SK-N-SH treated with all-trans-retinoic acid at 6 μM for 48 hours (cell line): ENCODE measurements around the gene MED16.

Source experiments
- ATAC-seq: fragments of 200-7000 bp; cut with Tn5 transposase; 3 replicates; pipeline ENCODE4 v1.9.1; 2020; ENCODE audit warnings: mild to moderate bottlenecking, moderate library complexity
- ARNTL ChIP-seq: fragments of 450-650 bp; formaldehyde crosslinking; IDR thresholded peaks from 2 replicates; pipeline ENCODE4 v1.5.0; 2020; ENCODE audit warnings: low read depth, mild to moderate bottlenecking, moderate library complexity, borderline replicate concordance
- BACH2 ChIP-seq: fragments of 250-450 bp; sonication (Bioruptor Pico); IDR thresholded peaks from 2 replicates; pipeline ENCODE4 v1.9.0; 2021; ENCODE audit warnings: mild to moderate bottlenecking, borderline replicate concordance
- CSDC2 ChIP-seq: fragments of 250-450 bp; sonication (Bioruptor Pico); IDR thresholded peaks from 2 replicates; pipeline ENCODE4 v1.5.0; 2020; ENCODE audit warnings: mild to moderate bottlenecking, moderate library complexity
- ESRRG ChIP-seq: fragments of 250-450 bp; sonication (Bioruptor Pico); IDR thresholded peaks from 2 replicates; pipeline ENCODE4 v1.6.1; 2021; ENCODE audit warnings: mild to moderate bottlenecking
- GLIS3 ChIP-seq: fragments of 250-450 bp; sonication (Bioruptor Pico); IDR thresholded peaks from 2 replicates; pipeline ENCODE4 v1.5.0; 2020; ENCODE audit warnings: mild to moderate bottlenecking, moderate library complexity
- ISL1 ChIP-seq: fragments of 250-450 bp; sonication (Bioruptor Pico); IDR thresholded peaks from 2 replicates; pipeline ENCODE4 v2.1.2; 2022; ENCODE audit warnings: mild to moderate bottlenecking, moderate library complexity
- RARB ChIP-seq: fragments of 250-450 bp; sonication (Bioruptor Pico); IDR thresholded peaks from 2 replicates; pipeline ENCODE4 v1.8.0; 2021; ENCODE audit warnings: mild to moderate bottlenecking, moderate library complexity
- SNAI2 ChIP-seq: fragments of 250-450 bp; sonication (Bioruptor Pico); IDR thresholded peaks from 2 replicates; pipeline ENCODE4 v1.5.0; 2020; ENCODE audit warnings: mild to moderate bottlenecking, moderate library complexity
- TCF4 ChIP-seq: fragments of 250-450 bp; sonication (Bioruptor Pico); IDR thresholded peaks from 2 replicates; pipeline ENCODE4 v1.8.0; 2021; ENCODE audit warnings: mild to moderate bottlenecking, moderate library complexity, borderline replicate concordance
- TOX ChIP-seq: fragments of 250-450 bp; sonication (Bioruptor Pico); IDR thresholded peaks from 2 replicates; pipeline ENCODE4 v1.8.0; 2021; ENCODE audit warnings: mild to moderate bottlenecking, moderate library complexity, borderline replicate concordance
- ZFP3 ChIP-seq: fragments of 250-450 bp; sonication (Bioruptor Pico); IDR thresholded peaks from 2 replicates; pipeline ENCODE4 v1.5.0; 2020; ENCODE audit warnings: mild to moderate bottlenecking, moderate library complexity
- ZFP30 ChIP-seq: fragments of 450-650 bp; formaldehyde crosslinking; IDR thresholded peaks from 2 replicates; pipeline ENCODE4 v1.5.0; 2022; ENCODE audit warnings: mild to moderate bottlenecking, moderate library complexity
- ZNF565 ChIP-seq: fragments of 450-650 bp; formaldehyde crosslinking; conservative IDR thresholded peaks from 2 replicates; pipeline ENCODE4 v1.5.0; 2020; ENCODE audit warnings: low read depth, mild to moderate bottlenecking, moderate library complexity
- ZNF70 ChIP-seq: fragments of 450-650 bp; formaldehyde crosslinking; IDR thresholded peaks from 2 replicates; pipeline ENCODE4 v1.5.0; 2020; ENCODE audit warnings: mild to moderate bottlenecking, moderate library complexity
- ZNF8 ChIP-seq: fragments of 450-650 bp; formaldehyde crosslinking; IDR thresholded peaks from 2 replicates; pipeline ENCODE4 v1.5.0; 2020; ENCODE audit warnings: mild to moderate bottlenecking, moderate library complexity
- TF ChIP-seq, protein P1 (sequence below): fragments of 250-450 bp; sonication (Bioruptor Pico); IDR thresholded peaks from 2 replicates; pipeline ENCODE4 v1.5.1; 2020; ENCODE audit warnings: low read depth, mild to moderate bottlenecking, moderate library complexity
- TF ChIP-seq, protein P2 (sequence below): fragments of 250-450 bp; sonication (Bioruptor Pico); IDR thresholded peaks from 2 replicates; pipeline ENCODE4 v1.8.0; 2021; ENCODE audit warnings: low read depth, mild to moderate bottlenecking, moderate library complexity, borderline replicate concordance
- TF ChIP-seq, protein P3 (sequence below): fragments of 250-450 bp; sonication (Bioruptor Pico); IDR thresholded peaks from 2 replicates; pipeline ENCODE4 v1.5.0; 2020; ENCODE audit warnings: mild to moderate bottlenecking, moderate library complexity

The MED16 gene

GRCh38 chr19:925526-926322 lies 32.7 kb upstream of the MED16 start, which contains the start of gene ARID3A (continued):
- TF ChIP-seq, protein P1, sequence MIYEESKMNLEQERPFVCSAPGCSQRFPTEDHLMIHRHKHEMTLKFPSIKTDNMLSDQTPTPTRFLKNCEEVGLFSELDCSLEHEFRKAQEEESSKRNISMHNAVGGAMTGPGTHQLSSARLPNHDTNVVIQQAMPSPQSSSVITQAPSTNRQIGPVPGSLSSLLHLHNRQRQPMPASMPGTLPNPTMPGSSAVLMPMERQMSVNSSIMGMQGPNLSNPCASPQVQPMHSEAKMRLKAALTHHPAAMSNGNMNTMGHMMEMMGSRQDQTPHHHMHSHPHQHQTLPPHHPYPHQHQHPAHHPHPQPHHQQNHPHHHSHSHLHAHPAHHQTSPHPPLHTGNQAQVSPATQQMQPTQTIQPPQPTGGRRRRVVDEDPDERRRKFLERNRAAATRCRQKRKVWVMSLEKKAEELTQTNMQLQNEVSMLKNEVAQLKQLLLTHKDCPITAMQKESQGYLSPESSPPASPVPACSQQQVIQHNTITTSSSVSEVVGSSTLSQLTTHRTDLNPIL (CRISPR knock-in tag): no peak

DNA sequence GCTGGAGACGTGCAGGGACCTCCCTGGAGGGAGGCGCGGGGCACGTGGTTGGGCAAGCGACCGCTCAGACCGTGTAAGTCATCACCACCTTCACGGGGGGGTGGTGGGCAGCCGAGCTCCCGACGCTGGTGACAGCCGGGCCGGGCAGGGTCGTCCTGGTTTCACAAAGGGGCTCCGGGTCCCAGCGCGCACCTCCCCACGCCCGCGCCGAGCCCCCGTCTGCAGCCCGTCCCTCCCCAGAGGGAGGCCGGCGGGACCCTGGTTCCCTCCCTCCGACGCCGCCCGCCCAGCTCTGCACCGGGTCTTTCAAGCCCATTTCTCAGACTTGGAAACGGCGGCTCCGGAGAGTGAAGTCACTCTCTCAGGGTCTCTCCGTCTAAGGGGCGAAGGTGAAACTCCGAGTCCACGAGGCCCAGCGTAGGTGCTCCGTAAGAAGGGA lies 32.1 kb upstream of the MED16 start:
- no peak for TF ChIP-seq ZFP30
- TF ChIP-seq ISL1 (CRISPR knock-in tag): no peak
- no peak for TF ChIP-seq TOX (CRISPR knock-in tag)
- no peak for TF ChIP-seq ZNF70 (CRISPR knock-in tag)
- TF ChIP-seq ESRRG: no peak
- TF ChIP-seq RARB (CRISPR knock-in tag): no peak
- TF ChIP-seq, protein P2, sequence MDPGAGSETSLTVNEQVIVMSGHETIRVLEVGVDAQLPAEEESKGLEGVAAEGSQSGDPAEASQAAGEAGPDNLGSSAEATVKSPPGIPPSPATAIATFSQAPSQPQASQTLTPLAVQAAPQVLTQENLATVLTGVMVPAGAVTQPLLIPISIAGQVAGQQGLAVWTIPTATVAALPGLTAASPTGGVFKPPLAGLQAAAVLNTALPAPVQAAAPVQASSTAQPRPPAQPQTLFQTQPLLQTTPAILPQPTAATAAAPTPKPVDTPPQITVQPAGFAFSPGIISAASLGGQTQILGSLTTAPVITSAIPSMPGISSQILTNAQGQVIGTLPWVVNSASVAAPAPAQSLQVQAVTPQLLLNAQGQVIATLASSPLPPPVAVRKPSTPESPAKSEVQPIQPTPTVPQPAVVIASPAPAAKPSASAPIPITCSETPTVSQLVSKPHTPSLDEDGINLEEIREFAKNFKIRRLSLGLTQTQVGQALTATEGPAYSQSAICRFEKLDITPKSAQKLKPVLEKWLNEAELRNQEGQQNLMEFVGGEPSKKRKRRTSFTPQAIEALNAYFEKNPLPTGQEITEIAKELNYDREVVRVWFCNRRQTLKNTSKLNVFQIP (CRISPR knock-in tag): no peak
- TF ChIP-seq CSDC2: no peak
- peak; percentile 67 for ATAC-seq

- ATAC-seq: no peak
- TF ChIP-seq SNAI2: no peak
- TF ChIP-seq GLIS3 (CRISPR knock-in tag): no peak
- TF ChIP-seq, protein P2 (CRISPR knock-in tag): no peak
- TF ChIP-seq ZNF565 (CRISPR knock-in tag): no peak
- no peak for TF ChIP-seq ZFP3 (CRISPR knock-in tag)
- no peak for TF ChIP-seq CSDC2
- TF ChIP-seq ESRRG: no peak
- TF ChIP-seq ARNTL (CRISPR knock-in tag): no peak
- TF ChIP-seq ISL1 (CRISPR knock-in tag): no peak
- TF ChIP-seq TCF4: no peak
- TF ChIP-seq, protein P3, sequence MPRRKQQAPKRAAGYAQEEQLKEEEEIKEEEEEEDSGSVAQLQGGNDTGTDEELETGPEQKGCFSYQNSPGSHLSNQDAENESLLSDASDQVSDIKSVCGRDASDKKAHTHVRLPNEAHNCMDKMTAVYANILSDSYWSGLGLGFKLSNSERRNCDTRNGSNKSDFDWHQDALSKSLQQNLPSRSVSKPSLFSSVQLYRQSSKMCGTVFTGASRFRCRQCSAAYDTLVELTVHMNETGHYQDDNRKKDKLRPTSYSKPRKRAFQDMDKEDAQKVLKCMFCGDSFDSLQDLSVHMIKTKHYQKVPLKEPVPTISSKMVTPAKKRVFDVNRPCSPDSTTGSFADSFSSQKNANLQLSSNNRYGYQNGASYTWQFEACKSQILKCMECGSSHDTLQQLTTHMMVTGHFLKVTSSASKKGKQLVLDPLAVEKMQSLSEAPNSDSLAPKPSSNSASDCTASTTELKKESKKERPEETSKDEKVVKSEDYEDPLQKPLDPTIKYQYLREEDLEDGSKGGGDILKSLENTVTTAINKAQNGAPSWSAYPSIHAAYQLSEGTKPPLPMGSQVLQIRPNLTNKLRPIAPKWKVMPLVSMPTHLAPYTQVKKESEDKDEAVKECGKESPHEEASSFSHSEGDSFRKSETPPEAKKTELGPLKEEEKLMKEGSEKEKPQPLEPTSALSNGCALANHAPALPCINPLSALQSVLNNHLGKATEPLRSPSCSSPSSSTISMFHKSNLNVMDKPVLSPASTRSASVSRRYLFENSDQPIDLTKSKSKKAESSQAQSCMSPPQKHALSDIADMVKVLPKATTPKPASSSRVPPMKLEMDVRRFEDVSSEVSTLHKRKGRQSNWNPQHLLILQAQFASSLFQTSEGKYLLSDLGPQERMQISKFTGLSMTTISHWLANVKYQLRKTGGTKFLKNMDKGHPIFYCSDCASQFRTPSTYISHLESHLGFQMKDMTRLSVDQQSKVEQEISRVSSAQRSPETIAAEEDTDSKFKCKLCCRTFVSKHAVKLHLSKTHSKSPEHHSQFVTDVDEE: no peak
- no peak for TF ChIP-seq RARB (CRISPR knock-in tag)
- TF ChIP-seq TOX (CRISPR knock-in tag): no peak
- TF ChIP-seq ZNF8 (CRISPR knock-in tag): no peak
- no peak for TF ChIP-seq ZFP30
These were observed 31.6 kb upstream of the MED16 start for GRCh38 chr19:924553-925086.

DNA sequence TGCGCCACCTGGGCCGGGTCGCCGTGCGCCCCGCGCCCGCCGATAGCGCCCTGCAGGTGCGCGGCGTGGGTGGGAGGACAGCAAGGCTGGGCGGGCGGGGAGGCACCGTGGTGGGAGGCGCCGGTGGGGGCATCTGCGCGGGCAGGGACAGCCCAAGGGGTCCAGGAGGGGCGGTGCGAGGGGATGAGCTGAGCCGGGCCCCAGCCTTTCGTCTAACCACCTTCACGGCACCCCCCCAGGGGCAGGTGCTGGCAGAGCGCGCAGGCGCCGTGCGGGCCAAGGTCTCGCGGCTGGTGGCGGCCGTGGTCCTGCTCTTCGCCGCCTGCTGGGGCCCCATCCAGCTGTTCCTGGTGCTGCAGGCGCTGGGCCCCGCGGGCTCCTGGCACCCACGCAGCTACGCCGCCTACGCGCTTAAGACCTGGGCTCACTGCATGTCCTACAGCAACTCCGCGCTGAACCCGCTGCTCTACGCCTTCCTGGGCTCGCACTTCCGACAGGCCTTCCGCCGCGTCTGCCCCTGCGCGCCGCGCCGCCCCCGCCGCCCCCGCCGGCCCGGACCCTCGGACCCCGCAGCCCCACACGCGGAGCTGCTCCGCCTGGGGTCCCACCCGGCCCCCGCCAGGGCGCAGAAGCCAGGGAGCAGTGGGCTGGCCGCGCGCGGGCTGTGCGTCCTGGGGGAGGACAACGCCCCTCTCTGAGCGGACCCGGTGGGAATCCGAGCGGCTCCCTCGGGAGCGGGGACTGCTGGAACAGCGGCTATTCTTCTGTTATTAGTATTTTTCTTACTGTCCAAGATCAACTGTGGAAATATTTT lies 27.3 kb upstream of the MED16 start:
- no peak for TF ChIP-seq ARNTL (CRISPR knock-in tag)
- TF ChIP-seq BACH2 (CRISPR knock-in tag): no peak
- TF ChIP-seq, protein P1 (CRISPR knock-in tag): no peak
- TF ChIP-seq ESRRG: no peak
- TF ChIP-seq ZNF565 (CRISPR knock-in tag): no peak
- TF ChIP-seq, protein P3: no peak
- no peak; the same call in 2 of the 3 replicates for ATAC-seq
